ENCODE results near the gene GPR61. TPM values are rescaled to one million over a fixed set of nuclear protein-coding genes. Genes with fewer than 3 reads are reported as not detected.

The GPR61 gene
- total RNA-seq (0.20 TPM), polyA plus RNA-seq (under 1 TPM in 2 of 4 donors, not detected in 2; 0.43 TPM)

GRCh38 chr1:109539676-109540075 is at the start of gene GPR61:
Gene GPR61, plus strand, starts transcription at chr1:109539872. Its CDS starts 3,151 bp downstream, at chr1:109543023.
- no peaks in the 10 kb centered on the region for H3K36me3 Mint-ChIP-seq
- no peak within 1 kb of the TSS for H3K27ac ChIP-seq (ENCODE audit: insufficient read depth, low read length, poor library complexity, severe bottlenecking)
- no peaks in the 10 kb centered on the region for H3K9me3 ChIP-seq (ENCODE audit: control insufficient read depth in 2 of 2, low read length in 2 of 2)
- no peak within 1 kb of the TSS for H3K4me3 Mint-ChIP-seq
- no peak for ATAC-seq (ENCODE audit: low read depth in 2 of 2)
- peaks cover under 1% of the 10 kb centered on the region for H3K27me3 Mint-ChIP-seq
- H3K27me3 ChIP-seq (ENCODE audit: control insufficient read depth, insufficient read depth, low read length): no peaks in the 10 kb centered on the region
- peak within 1 kb of the TSS in 1 of 3 donors; percentile 26 for H3K27ac Mint-ChIP-seq
- H3K9me3 Mint-ChIP-seq: no peaks in the 10 kb centered on the region
- peaks cover 0 to 6% (median 2%) of the 10 kb centered on the region in 4 donors for H3K4me1 Mint-ChIP-seq
- no peak for DNase-seq
- no peak within 1 kb of the TSS for H3K4me3 ChIP-seq (ENCODE audit: low read depth, low read length)
- H3K4me1 ChIP-seq (ENCODE audit: control insufficient read depth, insufficient read depth, low read length, poor library complexity, severe bottlenecking): no peaks in the 10 kb centered on the region
- H3K36me3 ChIP-seq (ENCODE audit: control insufficient read depth, insufficient read depth, low read length): no peaks in the 10 kb centered on the region

GRCh38 chr1:109490029-109490933 is 49.4 kb upstream of the GPR61 start:
- DNase-seq (peak; percentile 49 to 77 (median 68)), ATAC-seq (ENCODE audit: low read depth in 2 of 2) (peak; percentile 28 to 31)
- Histone ChIP-seq H3K27ac (ENCODE audit: insufficient read depth, low read length, poor library complexity, severe bottlenecking) (no peak overlapping the region), H3K36me3 (ENCODE audit: control insufficient read depth, insufficient read depth, low read length) (peaks cover 12% of the 10 kb centered on the region), H3K4me1 (ENCODE audit: control insufficient read depth, insufficient read depth, low read length, poor library complexity, severe bottlenecking) (peaks cover 16% of the 10 kb centered on the region), H3K4me3 (ENCODE audit: low read depth, low read length) (no peak overlapping the region), H3K9me3 (ENCODE audit: control insufficient read depth in 2 of 2, low read length in 2 of 2) (no peaks in the 10 kb centered on the region), H3K27me3 (ENCODE audit: control insufficient read depth, insufficient read depth, low read length) (no peaks in the 10 kb centered on the region)
- Mint-ChIP-seq H3K27ac (no peak overlapping the region), H3K27me3 (peaks cover 4% of the 10 kb centered on the region), H3K4me3 (peak overlapping the region in 3 of 4 donors; percentile 19 to 82 (median 77)), H3K36me3 (peaks cover 8% of the 10 kb centered on the region), H3K4me1 (peaks cover 0 to 29% (median 22%) of the 10 kb centered on the region in 4 donors), H3K9me3 (no peaks in the 10 kb centered on the region)

GRCh38 chr1:109490934-109491302 is 48.8 kb upstream of the GPR61 start:
- Histone ChIP-seq H3K9me3 (ENCODE audit: control insufficient read depth in 2 of 2, low read length in 2 of 2) (no peaks in the 10 kb centered on the region), H3K4me1 (ENCODE audit: control insufficient read depth, insufficient read depth, low read length, poor library complexity, severe bottlenecking) (peaks cover 22% of the 10 kb centered on the region), H3K4me3 (ENCODE audit: low read depth, low read length) (no peak overlapping the region), H3K27ac (ENCODE audit: insufficient read depth, low read length, poor library complexity, severe bottlenecking) (no peak overlapping the region), H3K27me3 (ENCODE audit: control insufficient read depth, insufficient read depth, low read length) (no peaks in the 10 kb centered on the region), H3K36me3 (ENCODE audit: control insufficient read depth, insufficient read depth, low read length) (peaks cover 16% of the 10 kb centered on the region)
- DNase-seq (no peak), ATAC-seq (ENCODE audit: low read depth in 2 of 2) (no peak)
- no peak overlapping the region for H3K27ac Mint-ChIP-seq
- peaks cover 8% of the 10 kb centered on the region for H3K36me3 Mint-ChIP-seq
- no peaks in the 10 kb centered on the region for H3K9me3 Mint-ChIP-seq
- peak overlapping the region in 3 of 4 donors; percentile 19 to 82 (median 77) for H3K4me3 Mint-ChIP-seq
- peaks cover 2 to 32% (median 23%) of the 10 kb centered on the region in 4 donors for H3K4me1 Mint-ChIP-seq
- H3K27me3 Mint-ChIP-seq: peaks cover 4% of the 10 kb centered on the region

GRCh38 chr1:109491372-109491771 is 48.3 kb upstream of the GPR61 start:
- Histone ChIP-seq H3K4me1 (ENCODE audit: control insufficient read depth, insufficient read depth, low read length, poor library complexity, severe bottlenecking) (peaks cover 27% of the 10 kb centered on the region), H3K27me3 (ENCODE audit: control insufficient read depth, insufficient read depth, low read length) (no peaks in the 10 kb centered on the region), H3K4me3 (ENCODE audit: low read depth, low read length) (no peak overlapping the region), H3K36me3 (ENCODE audit: control insufficient read depth, insufficient read depth, low read length) (peaks cover 21% of the 10 kb centered on the region), H3K9me3 (ENCODE audit: control insufficient read depth in 2 of 2, low read length in 2 of 2) (no peaks in the 10 kb centered on the region), H3K27ac (ENCODE audit: insufficient read depth, low read length, poor library complexity, severe bottlenecking) (no peak overlapping the region)
- DNase-seq (no peak), ATAC-seq (ENCODE audit: low read depth in 2 of 2) (no peak)
- Mint-ChIP-seq H3K36me3 (peaks cover 11% of the 10 kb centered on the region), H3K27ac (no peak overlapping the region), H3K27me3 (peaks cover 4% of the 10 kb centered on the region), H3K9me3 (no peaks in the 10 kb centered on the region), H3K4me1 (peaks cover 6 to 36% (median 26%) of the 10 kb centered on the region in 4 donors), H3K4me3 (peak overlapping the region in 2 of 4 donors; percentile 32 to 68)

GRCh38 chr1:109492779-109493178 is 46.9 kb upstream of the GPR61 start:
- peaks cover 9% of the 10 kb centered on the region for H3K36me3 Mint-ChIP-seq
- H3K27ac Mint-ChIP-seq: peak overlapping the region in 1 of 3 donors; percentile 26
- no peak for DNase-seq
- Histone ChIP-seq H3K9me3 (ENCODE audit: control insufficient read depth in 2 of 2, low read length in 2 of 2) (no peaks in the 10 kb centered on the region), H3K4me3 (ENCODE audit: low read depth, low read length) (no peak overlapping the region), H3K27ac (ENCODE audit: insufficient read depth, low read length, poor library complexity, severe bottlenecking) (no peak overlapping the region), H3K27me3 (ENCODE audit: control insufficient read depth, insufficient read depth, low read length) (no peaks in the 10 kb centered on the region), H3K36me3 (ENCODE audit: control insufficient read depth, insufficient read depth, low read length) (peaks cover 35% of the 10 kb centered on the region), H3K4me1 (ENCODE audit: control insufficient read depth, insufficient read depth, low read length, poor library complexity, severe bottlenecking) (peaks cover 41% of the 10 kb centered on the region)
- peaks cover 7 to 45% (median 35%) of the 10 kb centered on the region in 4 donors for H3K4me1 Mint-ChIP-seq
- peak overlapping the region; percentile 18 to 93 (median 50) for H3K4me3 Mint-ChIP-seq
- H3K27me3 Mint-ChIP-seq: peaks cover 4% of the 10 kb centered on the region
- ATAC-seq (ENCODE audit: low read depth in 2 of 2): no peak
- no peaks in the 10 kb centered on the region for H3K9me3 Mint-ChIP-seq

GRCh38 chr1:109493227-109493626 is 46.4 kb upstream of the GPR61 start:
- peaks cover 39% of the 10 kb centered on the region for H3K36me3 ChIP-seq (ENCODE audit: control insufficient read depth, insufficient read depth, low read length)
- H3K36me3 Mint-ChIP-seq: peaks cover 7% of the 10 kb centered on the region
- H3K4me1 Mint-ChIP-seq: peaks cover 7 to 50% (median 37%) of the 10 kb centered on the region in 4 donors
- no peak overlapping the region for H3K27ac ChIP-seq (ENCODE audit: insufficient read depth, low read length, poor library complexity, severe bottlenecking)
- ATAC-seq (ENCODE audit: low read depth in 2 of 2) (no peak), DNase-seq (no peak)
- peaks cover 4% of the 10 kb centered on the region for H3K27me3 Mint-ChIP-seq
- peak overlapping the region; percentile 93 to 99 (median 95) for H3K4me3 Mint-ChIP-seq
- no peaks in the 10 kb centered on the region for H3K9me3 Mint-ChIP-seq
- peak overlapping the region in 2 of 3 donors; percentile 9 to 26 for H3K27ac Mint-ChIP-seq
- peak overlapping the region; percentile 48 for H3K4me3 ChIP-seq (ENCODE audit: low read depth, low read length)
- H3K4me1 ChIP-seq (ENCODE audit: control insufficient read depth, insufficient read depth, low read length, poor library complexity, severe bottlenecking): peaks cover 46% of the 10 kb centered on the region
- no peaks in the 10 kb centered on the region for H3K9me3 ChIP-seq (ENCODE audit: control insufficient read depth in 2 of 2, low read length in 2 of 2)
- no peaks in the 10 kb centered on the region for H3K27me3 ChIP-seq (ENCODE audit: control insufficient read depth, insufficient read depth, low read length)

- ATAC-seq (ENCODE audit: low read depth in 2 of 2) (peak; percentile 89 to 91), DNase-seq (peak; percentile 85 to 92 (median 91))
- peaks cover 7 to 56% (median 41%) of the 10 kb centered on the region in 4 donors for H3K4me1 Mint-ChIP-seq
- H3K27ac Mint-ChIP-seq: peak within 1 kb of the TSS; percentile 72 to 90 (median 77)
- H3K36me3 ChIP-seq (ENCODE audit: control insufficient read depth, insufficient read depth, low read length): peaks cover 34% of the 10 kb centered on the region
- H3K27me3 ChIP-seq (ENCODE audit: control insufficient read depth, insufficient read depth, low read length): no peaks in the 10 kb centered on the region
- H3K9me3 Mint-ChIP-seq: no peaks in the 10 kb centered on the region
- H3K9me3 ChIP-seq (ENCODE audit: control insufficient read depth in 2 of 2, low read length in 2 of 2): no peaks in the 10 kb centered on the region
- H3K4me3 ChIP-seq (ENCODE audit: low read depth, low read length): peak within 1 kb of the TSS; percentile 80
- peak within 1 kb of the TSS; percentile 93 to 99 (median 95) for H3K4me3 Mint-ChIP-seq
- H3K27me3 Mint-ChIP-seq: peaks cover 4% of the 10 kb centered on the region
- H3K4me1 ChIP-seq (ENCODE audit: control insufficient read depth, insufficient read depth, low read length, poor library complexity, severe bottlenecking): peaks cover 53% of the 10 kb centered on the region
- peak within 1 kb of the TSS; percentile 76 for H3K27ac ChIP-seq (ENCODE audit: insufficient read depth, low read length, poor library complexity, severe bottlenecking)
- H3K36me3 Mint-ChIP-seq: peaks cover 7% of the 10 kb centered on the region
These were observed 45.7 kb upstream of the GPR61 start, which contains the start of gene CYB561D1 for GRCh38 chr1:109493805-109494539. Gene CYB561D1, plus strand, starts transcription at chr1:109494094. Its CDS starts 46 bp downstream, at chr1:109494140.
